Neuronal stem cell (in vitro differentiated cells): Measurements from ENCODE around the gene CLIC3.

ENCODE experiments used
- DNase-seq: peaks from one replicate; pipeline ENCODE4 v3.0.0-alpha.2; 2013; ENCODE audit warnings: low spot score
- H2AFZ ChIP-seq: one replicate; pipeline ENCODE4 v1.6.1; 2013; ENCODE audit warnings: mild to moderate bottlenecking, low read length, inconsistent platforms
- H2AK5ac ChIP-seq: 2 replicates; pipeline ENCODE4 v1.6.1; 2013; ENCODE audit warnings: low read depth, mild to moderate bottlenecking, inconsistent platforms, low read length, moderate library complexity, mixed read lengths
- H2BK120ac ChIP-seq: 2 replicates; pipeline ENCODE4 v1.6.1; 2013; ENCODE audit warnings: low read depth, mild to moderate bottlenecking, inconsistent platforms, low read length, moderate library complexity, mixed read lengths
- H2BK12ac ChIP-seq: one replicate; pipeline ENCODE4 v1.6.1; 2013; ENCODE audit warnings: low read length, inconsistent platforms
- H2BK15ac ChIP-seq: 2 replicates; pipeline ENCODE4 v1.6.1; 2013; ENCODE audit warnings: mild to moderate bottlenecking, low read length, inconsistent platforms, mixed read lengths
- H2BK5ac ChIP-seq: one replicate; pipeline ENCODE4 v1.6.1; 2013; ENCODE audit warnings: inconsistent platforms, mild to moderate bottlenecking, low read length, moderate library complexity
- H3K14ac ChIP-seq: one replicate; pipeline ENCODE4 v1.6.1; 2013; ENCODE audit warnings: low read length, inconsistent platforms
- H3K18ac ChIP-seq: 2 replicates; pipeline ENCODE4 v1.6.1; 2013; ENCODE audit warnings: low read length, inconsistent platforms
- H3K23ac ChIP-seq: 2 replicates; pipeline ENCODE4 v1.6.1; 2013; ENCODE audit warnings: low read depth, mild to moderate bottlenecking, mixed read lengths, low read length, inconsistent platforms; ENCODE audit not compliant: poor library complexity
- H3K27ac ChIP-seq: replicated peaks from 3 replicates; pipeline ENCODE4 v1.5.1; 2013; ENCODE audit warnings: low read length, inconsistent platforms
- H3K27me3 ChIP-seq, 3 experiments: 2 replicates each; pipeline ENCODE4 v1.6.1; 2013; ENCODE audit warnings: low read length in 3 of 3, mild to moderate bottlenecking in 2 of 3, inconsistent platforms in 1 of 3, low read depth in 1 of 3, mixed read lengths in 1 of 3, moderate library complexity in 1 of 3; ENCODE audit not compliant: control insufficient read depth in 3 of 3, insufficient read depth in 3 of 3
- H3K36me3 ChIP-seq, 2 donors: replicated peaks in 1 of 2; 2 replicates each; pipeline ENCODE4 v1.6.1; 2013; ENCODE audit warnings: low read length in 2 of 2; ENCODE audit not compliant: control insufficient read depth in 2 of 2, insufficient read depth in 2 of 2
- H3K4ac ChIP-seq: 2 replicates; pipeline ENCODE4 v1.6.1; 2013; ENCODE audit warnings: inconsistent platforms, mild to moderate bottlenecking, low read length, moderate library complexity
- H3K4me1 ChIP-seq, 2 donors: 1 replicate in 1 of 2; 2 replicates in 1 of 2; pipeline ENCODE4 v1.6.1; 2013; ENCODE audit warnings: low read length in 2 of 2, low read depth in 1 of 2; ENCODE audit not compliant: control insufficient read depth in 2 of 2, insufficient read depth in 1 of 2
- H3K4me2 ChIP-seq: one replicate; pipeline ENCODE4 v1.6.1; 2013; ENCODE audit warnings: mild to moderate bottlenecking, low read length, inconsistent platforms; ENCODE audit not compliant: insufficient read depth, poor library complexity, severe bottlenecking
- H3K4me3 ChIP-seq, 2 donors: 2 replicates each; pipeline ENCODE4 v1.5.1; 2013; ENCODE audit warnings: low read length in 2 of 2, mild to moderate bottlenecking in 2 of 2, inconsistent platforms in 1 of 2, moderate library complexity in 1 of 2
- H3K79me1 ChIP-seq: one replicate; pipeline ENCODE4 v1.6.1; 2013; ENCODE audit warnings: low read depth, mild to moderate bottlenecking, inconsistent platforms, low read length, moderate library complexity
- H3K9ac ChIP-seq: one replicate; pipeline ENCODE4 v1.6.1; 2013; ENCODE audit warnings: mild to moderate bottlenecking, low read depth, low read length, inconsistent platforms; ENCODE audit not compliant: poor library complexity
- H3K9me3 ChIP-seq, 2 donors: replicated peaks in 1 of 2; 2 replicates each; pipeline versions ENCODE3 to v1.6.1; 2013; ENCODE audit warnings: low read length in 2 of 2, mild to moderate bottlenecking in 2 of 2, inconsistent platforms in 1 of 2, low read depth in 1 of 2, mixed read lengths in 1 of 2, moderate library complexity in 1 of 2; ENCODE audit not compliant: control insufficient read depth in 2 of 2, insufficient read depth in 1 of 2
- H4K8ac ChIP-seq: one replicate; pipeline ENCODE4 v1.6.1; 2013; ENCODE audit warnings: low read depth, mild to moderate bottlenecking, inconsistent platforms, low read length, moderate library complexity
- H4K91ac ChIP-seq: one replicate; pipeline ENCODE4 v1.6.1; 2013; ENCODE audit warnings: low read length, low read depth, mild to moderate bottlenecking, inconsistent platforms; ENCODE audit not compliant: poor library complexity
- WGBS, 2 donors: extraction: QIAGEN DNeasy Blood & Tissue Kit; methylation state at CpG; one replicate each; pipeline ENCODE4 v1.1.7; 2013; ENCODE audit warnings: missing lambda C conversion rate in 2 of 2, mixed read lengths in 1 of 2; ENCODE audit not compliant: insufficient read length in 2 of 2, insufficient replicate concordance in 1 of 2; ENCODE audit errors: extremely low coverage in 2 of 2; 5-methylcytosine and 5-hydroxymethylcytosine counted together

The CLIC3 gene

GRCh38 chr9:136970361-136970760 lies 26.0 kb downstream of the CLIC3 start:
- Histone ChIP-seq H3K9me3 (no peaks in the 10 kb centered on the region), H3K79me1 (no peaks in the 10 kb centered on the region), H2AK5ac (peak overlapping the region; percentile 99), H2AFZ (no peak overlapping the region), H3K23ac (peak overlapping the region; percentile 73), H2BK15ac (peak overlapping the region; percentile 49), H3K4me1 (peaks cover 4 to 6% of the 10 kb centered on the region in 2 donors), H3K4ac (no peak overlapping the region), H2BK5ac (peak overlapping the region; percentile 53), H3K27me3 (peaks cover 0 to 38% (median 0%) of the 10 kb centered on the region in 3 experiments), H3K4me2 (no peak overlapping the region), H3K36me3 (no peaks in the 10 kb centered on the region), H2BK120ac (no peak overlapping the region), H3K18ac (peak overlapping the region; percentile 52), H4K91ac (peak overlapping the region; percentile 9), H3K14ac (peak overlapping the region; percentile 71), H3K4me3 (no peak overlapping the region), H4K8ac (peak overlapping the region; percentile 65), H2BK12ac (peak overlapping the region; percentile 73), H3K27ac (no peak overlapping the region), H3K9ac (no peak overlapping the region)
- DNase-seq, result no peak
- WGBS, 2 donors, result no CpG with 5 or more reads among the region's 11 CpGs

- H3K4me3 ChIP-seq, result no peak overlapping the region
- H3K4me2 ChIP-seq, result no peak overlapping the region
- H2BK15ac ChIP-seq, result peak overlapping the region; percentile 49
- H4K8ac ChIP-seq, result no peak overlapping the region
- WGBS, 2 donors, result no CpG with 5 or more reads among the region's 5 CpGs
- no peaks in the 10 kb centered on the region for H3K36me3 ChIP-seq
- H2BK120ac ChIP-seq, result no peak overlapping the region
- peaks cover 0 to 33% (median 0%) of the 10 kb centered on the region in 3 experiments for H3K27me3 ChIP-seq
- H3K23ac ChIP-seq, result peak overlapping the region; percentile 73
- H2AFZ ChIP-seq, result no peak overlapping the region
- H3K27ac ChIP-seq, result no peak overlapping the region
- H3K14ac ChIP-seq, result no peak overlapping the region
- peak overlapping the region; percentile 53 for H2BK5ac ChIP-seq
- H2AK5ac ChIP-seq, result peak overlapping the region; percentile 99
- peak overlapping the region; percentile 9 for H4K91ac ChIP-seq
- peaks cover 4 to 6% of the 10 kb centered on the region in 2 donors for H3K4me1 ChIP-seq
- no peak overlapping the region for H3K4ac ChIP-seq
- H2BK12ac ChIP-seq, result no peak overlapping the region
- H3K79me1 ChIP-seq, result no peaks in the 10 kb centered on the region
- no peak for DNase-seq
- H3K18ac ChIP-seq, result peak overlapping the region; percentile 52
- H3K9ac ChIP-seq, result no peak overlapping the region
- no peaks in the 10 kb centered on the region for H3K9me3 ChIP-seq
Observed at GRCh38 chr9:136969774-136970173, 26.6 kb downstream of the CLIC3 start.

DNA sequence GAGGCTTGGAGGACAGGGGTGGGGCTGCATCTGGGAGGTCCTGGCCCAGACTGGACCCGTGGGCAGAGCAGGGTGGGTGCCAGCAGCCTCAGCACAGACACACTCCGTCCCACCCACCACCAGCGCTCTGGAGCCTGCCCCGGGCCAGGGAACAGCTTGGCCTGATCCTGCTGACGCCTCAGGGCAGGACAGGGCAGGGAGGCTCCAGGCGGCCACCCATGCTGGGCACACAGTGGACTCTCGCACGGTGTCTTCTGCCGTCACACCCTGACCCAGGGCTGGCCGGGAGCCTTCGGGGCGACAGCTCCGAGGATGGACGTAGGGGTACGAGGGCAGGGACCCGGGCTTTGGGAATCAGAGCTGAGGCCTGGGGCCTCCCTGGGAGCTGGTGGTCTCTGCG lies 27.2 kb downstream of the CLIC3 start:
- H3K18ac ChIP-seq, result peak overlapping the region; percentile 76
- no peak overlapping the region for H3K23ac ChIP-seq
- WGBS, 2 donors, result no CpG with 5 or more reads among the region's 17 CpGs
- H2BK15ac ChIP-seq, result no peak overlapping the region
- peak overlapping the region; percentile 30 for H3K9ac ChIP-seq
- no peaks in the 10 kb centered on the region for H3K36me3 ChIP-seq
- no peak overlapping the region for H3K4me2 ChIP-seq
- H3K4me3 ChIP-seq, result no peak overlapping the region
- H2AFZ ChIP-seq, result no peak overlapping the region
- H3K27ac ChIP-seq, result no peak overlapping the region
- H4K8ac ChIP-seq, result no peak overlapping the region
- H3K4ac ChIP-seq, result peak overlapping the region; percentile 11
- no peak overlapping the region for H2BK120ac ChIP-seq
- peak overlapping the region; percentile 84 for H2BK12ac ChIP-seq
- H2AK5ac ChIP-seq, result peak overlapping the region; percentile 94
- H3K14ac ChIP-seq, result peak overlapping the region; percentile 89
- no peaks in the 10 kb centered on the region for H3K79me1 ChIP-seq
- no peak overlapping the region for H4K91ac ChIP-seq
- H3K27me3 ChIP-seq, result peaks cover 0 to 32% (median 0%) of the 10 kb centered on the region in 3 experiments
- no peaks in the 10 kb centered on the region for H3K9me3 ChIP-seq
- H2BK5ac ChIP-seq, result peak overlapping the region; percentile 75
- no peak for DNase-seq
- H3K4me1 ChIP-seq, result peaks cover 4 to 10% of the 10 kb centered on the region in 2 donors

DNA sequence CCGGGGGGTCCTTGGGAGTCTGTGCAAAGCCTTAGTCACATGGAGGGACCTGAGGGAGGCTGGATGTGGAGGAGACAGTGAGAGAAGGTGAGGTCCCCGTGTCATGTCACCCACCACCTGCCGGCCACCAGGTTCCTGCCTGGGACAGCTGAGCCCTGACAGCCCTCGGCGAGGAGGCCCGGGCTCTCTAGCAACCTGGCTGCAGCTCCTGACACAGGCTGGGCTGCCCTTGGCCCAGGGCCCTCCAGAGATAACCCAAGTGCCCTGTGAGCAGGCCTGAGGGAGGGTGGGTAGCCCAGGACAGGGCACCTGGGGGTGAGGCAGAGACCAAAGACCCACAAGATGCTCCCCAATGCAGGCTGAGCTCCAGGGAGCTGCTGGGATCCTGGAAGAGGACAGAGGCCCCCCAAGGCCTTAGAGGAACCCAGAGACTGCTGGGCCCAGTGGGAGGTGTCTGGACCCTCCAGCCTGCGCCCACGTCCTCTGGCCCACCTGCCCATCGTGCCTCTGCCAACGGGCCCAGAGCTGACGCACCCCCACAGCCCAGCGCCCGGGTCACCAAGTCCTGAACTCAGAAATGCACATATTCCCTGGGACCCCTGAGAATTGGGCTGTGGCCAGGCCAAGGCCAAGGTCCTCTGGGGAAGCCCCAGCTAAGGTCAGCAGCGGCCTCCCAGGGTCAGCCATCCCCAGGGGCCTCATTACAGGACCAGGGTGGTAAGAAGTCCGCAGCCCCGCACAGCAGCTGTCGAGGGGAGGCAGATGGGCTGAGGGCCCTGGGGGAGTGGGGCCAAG lies 27.8 kb downstream of the CLIC3 start:
- Histone ChIP-seq H2BK120ac (no peak overlapping the region), H3K18ac (peak overlapping the region; percentile 76), H2BK12ac (peak overlapping the region; percentile 84), H3K14ac (peak overlapping the region; percentile 89), H3K79me1 (no peaks in the 10 kb centered on the region), H3K4me3 (no peak overlapping the region), H2AFZ (no peak overlapping the region), H3K27ac (no peak overlapping the region), H3K9ac (peak overlapping the region; percentile 30), H4K91ac (no peak overlapping the region), H2BK15ac (peak overlapping the region; percentile 85), H3K36me3 (no peaks in the 10 kb centered on the region), H3K9me3 (no peaks in the 10 kb centered on the region), H3K4ac (peak overlapping the region; percentile 11), H2AK5ac (peak overlapping the region; percentile 94), H3K23ac (peak overlapping the region; percentile 55), H3K4me2 (no peak overlapping the region), H4K8ac (peak overlapping the region; percentile 43), H2BK5ac (peak overlapping the region; percentile 75), H3K4me1 (peaks cover 4 to 13% of the 10 kb centered on the region in 2 donors), H3K27me3 (peaks cover 0 to 27% (median 0%) of the 10 kb centered on the region in 3 experiments)
- DNase-seq, result no peak
- no CpG with 5 or more reads among the region's 17 CpGs for WGBS, 2 donors
